ENCODE data around the gene TMSB4X. TPM values are rescaled to one million over a fixed set of nuclear protein-coding genes. Genes with fewer than 3 reads are reported as not detected.

The TMSB4X gene
- total RNA-seq, 1 donor from 2014 or later, result 2,397 TPM

- Histone ChIP-seq H3K9me3 (no peaks in the 10 kb centered on the region), H3K27ac (no peak overlapping the region), H3K4me3 (no peak overlapping the region), H3K27me3 (no peaks in the 10 kb centered on the region), H3K36me3 (no peaks in the 10 kb centered on the region), H3K4me1 (no peaks in the 10 kb centered on the region)
- intact Hi-C loops (cut with DNase I), result no loop called here
- TF ChIP-seq CTCF (IDR thresholded peaks at IDR 0.05), result no peak
- peak in 1 of 2 donors; percentile 13 for DNase-seq (ENCODE audit: low spot score in 2 of 2)
Observed at GRCh38 chrX:12965131-12965940, 9.6 kb upstream of the TMSB4X start.

DNA sequence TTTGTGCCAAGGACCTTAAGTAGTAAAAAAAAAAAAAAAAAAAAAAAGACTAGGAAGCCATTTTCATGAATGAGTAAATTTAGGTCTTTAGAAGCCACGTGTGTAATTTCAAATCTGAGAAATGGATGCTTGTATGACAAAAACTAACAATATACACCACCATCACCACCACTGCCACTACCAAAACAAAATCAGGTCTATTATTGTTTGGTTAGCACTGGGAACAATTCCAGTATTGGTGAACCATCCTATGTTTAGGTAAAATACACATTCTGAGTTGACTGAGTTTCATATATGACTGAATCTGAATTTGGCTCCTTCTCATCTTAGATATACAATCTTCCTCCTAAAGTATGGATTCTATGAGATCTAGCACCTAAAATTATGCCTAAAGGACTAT lies 8.8 kb upstream of the TMSB4X start:
- Histone ChIP-seq H3K9me3 (no peaks in the 10 kb centered on the region), H3K4me1 (peaks cover 0 to 4% of the 10 kb centered on the region in 2 donors), H3K4me3 (no peak overlapping the region), H3K27ac (no peak overlapping the region), H3K36me3 (no peaks in the 10 kb centered on the region), H3K27me3 (no peaks in the 10 kb centered on the region)
- intact Hi-C loops (cut with DNase I), result no loop called here
- no peak for DNase-seq (ENCODE audit: low spot score in 2 of 2)
- no peak for TF ChIP-seq CTCF (IDR thresholded peaks at IDR 0.05)

DNA sequence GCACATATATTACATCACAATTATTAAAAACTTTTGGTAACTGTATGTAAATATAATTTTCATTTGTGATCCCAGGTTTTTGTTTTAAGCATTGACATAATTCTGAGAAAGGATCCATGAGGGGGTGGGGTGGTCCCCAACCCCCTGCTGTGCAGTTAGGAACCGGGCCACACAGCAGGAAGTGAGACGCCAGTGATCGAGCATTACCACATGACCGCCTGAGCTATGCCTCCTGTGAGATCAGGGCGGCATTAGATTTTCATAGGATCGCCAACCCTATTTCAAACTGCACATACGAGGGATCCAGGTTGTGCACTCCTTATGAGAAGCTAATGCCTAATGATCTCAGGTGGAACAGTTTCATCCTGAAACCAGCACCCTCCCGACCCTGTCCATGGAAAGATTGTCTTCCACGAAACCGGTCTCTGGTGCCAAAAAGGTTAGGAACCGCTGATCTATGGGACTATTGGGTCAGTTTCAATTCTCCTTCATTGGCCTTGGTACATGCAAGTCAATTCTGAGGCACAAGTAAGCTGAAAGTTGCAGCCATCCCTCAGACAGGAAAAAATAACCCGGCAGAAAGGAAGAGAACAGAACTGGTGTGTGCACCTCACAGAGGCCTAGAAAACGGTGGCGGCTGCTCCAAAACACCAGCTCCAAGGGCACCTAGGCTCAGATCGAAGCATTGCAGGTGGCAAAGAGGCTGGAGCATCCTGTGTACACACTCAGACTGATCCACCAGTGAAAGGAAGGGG lies 7.0 kb upstream of the TMSB4X start:
- intact Hi-C loops (cut with DNase I), result no loop called here
- H3K27ac ChIP-seq, result no peak overlapping the region
- TF ChIP-seq CTCF (IDR thresholded peaks at IDR 0.05), result no peak

DNA sequence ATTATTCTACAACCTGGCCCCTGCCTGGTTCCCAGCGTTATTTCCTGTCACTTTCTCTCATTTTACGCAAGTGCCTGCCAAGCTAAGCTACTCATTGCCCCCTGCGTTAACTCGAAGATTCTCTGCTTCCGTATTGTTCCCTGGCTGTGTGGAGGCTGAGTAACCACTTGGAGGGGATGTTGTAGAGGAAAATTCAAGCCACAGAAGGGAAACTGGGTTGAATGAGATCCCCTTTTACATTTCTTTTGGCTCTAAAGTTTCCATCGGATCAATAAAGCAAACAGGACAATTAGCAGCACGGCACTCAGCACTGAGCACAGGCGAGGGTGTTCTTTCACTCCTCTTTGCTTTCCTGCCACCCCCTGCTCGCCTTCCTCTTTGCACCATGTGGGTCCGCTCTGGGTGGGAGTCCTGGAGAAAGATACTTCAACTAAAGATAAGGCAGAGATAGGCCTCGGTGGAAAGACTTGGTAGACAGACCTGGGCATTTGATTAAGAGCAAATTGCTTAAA lies 4.2 kb upstream of the TMSB4X start:
- TF ChIP-seq CTCF (IDR thresholded peaks at IDR 0.05), result peak; percentile 40 to 58 (median 43)
- peak overlapping the region in 1 of 2 donors; percentile 42 for H3K4me3 ChIP-seq
- intact Hi-C loops (cut with DNase I), result loop anchor here (1.0 to 10.0 kb wide), 5 partner anchors 254 to 762 kb away; partner anchors contain the start of genes OFD1 and TRAPPC2
- H3K9me3 ChIP-seq, result no peaks in the 10 kb centered on the region
- peaks cover 0 to 13% of the 10 kb centered on the region in 2 donors for H3K4me1 ChIP-seq
- no peaks in the 10 kb centered on the region for H3K36me3 ChIP-seq
- H3K27me3 ChIP-seq, result no peaks in the 10 kb centered on the region
- H3K27ac ChIP-seq, result peak overlapping the region; percentile 86 to 94
- peak in 1 of 2 donors; percentile 68 for DNase-seq (ENCODE audit: low spot score in 2 of 2)

More for the DNA sequence above, 7.0 kb upstream of the TMSB4X start:
- peaks cover 0 to 8% of the 10 kb centered on the region in 2 donors for H3K4me1 ChIP-seq
- DNase-seq (ENCODE audit: low spot score in 2 of 2), result peak in 1 of 2 donors; percentile 60
- H3K9me3 ChIP-seq, result no peaks in the 10 kb centered on the region
- H3K4me3 ChIP-seq, result no peak overlapping the region
- no peaks in the 10 kb centered on the region for H3K36me3 ChIP-seq
- no peaks in the 10 kb centered on the region for H3K27me3 ChIP-seq

GRCh38 chrX:12971282-12972003 lies 3.5 kb upstream of the TMSB4X start:
- H3K9me3 ChIP-seq, result no peaks in the 10 kb centered on the region
- DNase-seq (ENCODE audit: low spot score in 2 of 2), result peak in 1 of 2 donors; percentile 81
- H3K4me3 ChIP-seq, result peak overlapping the region in 1 of 2 donors; percentile 42
- H3K27me3 ChIP-seq, result no peaks in the 10 kb centered on the region
- intact Hi-C loops (cut with DNase I), result loop anchor here (1.0 to 10.0 kb wide), 5 partner anchors 253 to 761 kb away; partner anchors contain the start of genes OFD1 and TRAPPC2
- no peak for TF ChIP-seq CTCF (IDR thresholded peaks at IDR 0.05)
- H3K27ac ChIP-seq, result peak overlapping the region; percentile 86 to 94
- H3K4me1 ChIP-seq, result peaks cover 0 to 13% of the 10 kb centered on the region in 2 donors
- H3K36me3 ChIP-seq, result no peaks in the 10 kb centered on the region
